ENCODE data around the gene AMY2A.
"Not testable (repeated sequence)": the region's sequence is repeated elsewhere in the genome, so short reads cannot be mapped to it uniquely, and the experiment has no call there.

DNA sequence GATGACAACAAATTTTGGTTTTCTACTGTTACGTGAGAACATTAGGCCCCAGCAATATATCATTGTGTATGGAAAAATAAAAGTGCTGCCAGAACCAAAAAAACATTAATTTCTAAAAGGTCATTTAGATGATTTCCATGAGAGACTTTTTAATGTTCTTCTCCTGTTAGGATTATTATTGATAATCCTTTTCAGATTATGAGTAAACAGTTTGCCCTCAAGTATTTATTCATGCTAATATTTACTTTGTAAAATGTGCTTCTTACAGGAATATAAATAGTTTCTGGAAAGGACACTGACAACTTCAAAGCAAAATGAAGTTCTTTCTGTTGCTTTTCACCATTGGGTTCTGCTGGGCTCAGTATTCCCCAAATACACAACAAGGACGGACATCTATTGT is 45.9 kb upstream of the AMY2A start, which contains the start of gene AMY2B:
- TF ChIP-seq, protein P1, sequence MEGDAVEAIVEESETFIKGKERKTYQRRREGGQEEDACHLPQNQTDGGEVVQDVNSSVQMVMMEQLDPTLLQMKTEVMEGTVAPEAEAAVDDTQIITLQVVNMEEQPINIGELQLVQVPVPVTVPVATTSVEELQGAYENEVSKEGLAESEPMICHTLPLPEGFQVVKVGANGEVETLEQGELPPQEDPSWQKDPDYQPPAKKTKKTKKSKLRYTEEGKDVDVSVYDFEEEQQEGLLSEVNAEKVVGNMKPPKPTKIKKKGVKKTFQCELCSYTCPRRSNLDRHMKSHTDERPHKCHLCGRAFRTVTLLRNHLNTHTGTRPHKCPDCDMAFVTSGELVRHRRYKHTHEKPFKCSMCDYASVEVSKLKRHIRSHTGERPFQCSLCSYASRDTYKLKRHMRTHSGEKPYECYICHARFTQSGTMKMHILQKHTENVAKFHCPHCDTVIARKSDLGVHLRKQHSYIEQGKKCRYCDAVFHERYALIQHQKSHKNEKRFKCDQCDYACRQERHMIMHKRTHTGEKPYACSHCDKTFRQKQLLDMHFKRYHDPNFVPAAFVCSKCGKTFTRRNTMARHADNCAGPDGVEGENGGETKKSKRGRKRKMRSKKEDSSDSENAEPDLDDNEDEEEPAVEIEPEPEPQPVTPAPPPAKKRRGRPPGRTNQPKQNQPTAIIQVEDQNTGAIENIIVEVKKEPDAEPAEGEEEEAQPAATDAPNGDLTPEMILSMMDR (IDR thresholded peaks at IDR 0.05) = not testable (repeated sequence)
- TF ChIP-seq POLR2A (IDR thresholded peaks at IDR 0.05) = not testable (repeated sequence)
